NCI-H1417 (cell line): ENCODE results near the gene STARD3.
"Not testable (repeated sequence)": the region's sequence is repeated elsewhere in the genome, so short reads cannot be mapped to it uniquely, and the experiment has no call there.

Experiments
- DNase-seq, 3 experiments: peaks; one replicate each; lab custom pipeline; 2025; lab: John Stamatoyannopoulos, UW

STARD3 gene

DNA sequence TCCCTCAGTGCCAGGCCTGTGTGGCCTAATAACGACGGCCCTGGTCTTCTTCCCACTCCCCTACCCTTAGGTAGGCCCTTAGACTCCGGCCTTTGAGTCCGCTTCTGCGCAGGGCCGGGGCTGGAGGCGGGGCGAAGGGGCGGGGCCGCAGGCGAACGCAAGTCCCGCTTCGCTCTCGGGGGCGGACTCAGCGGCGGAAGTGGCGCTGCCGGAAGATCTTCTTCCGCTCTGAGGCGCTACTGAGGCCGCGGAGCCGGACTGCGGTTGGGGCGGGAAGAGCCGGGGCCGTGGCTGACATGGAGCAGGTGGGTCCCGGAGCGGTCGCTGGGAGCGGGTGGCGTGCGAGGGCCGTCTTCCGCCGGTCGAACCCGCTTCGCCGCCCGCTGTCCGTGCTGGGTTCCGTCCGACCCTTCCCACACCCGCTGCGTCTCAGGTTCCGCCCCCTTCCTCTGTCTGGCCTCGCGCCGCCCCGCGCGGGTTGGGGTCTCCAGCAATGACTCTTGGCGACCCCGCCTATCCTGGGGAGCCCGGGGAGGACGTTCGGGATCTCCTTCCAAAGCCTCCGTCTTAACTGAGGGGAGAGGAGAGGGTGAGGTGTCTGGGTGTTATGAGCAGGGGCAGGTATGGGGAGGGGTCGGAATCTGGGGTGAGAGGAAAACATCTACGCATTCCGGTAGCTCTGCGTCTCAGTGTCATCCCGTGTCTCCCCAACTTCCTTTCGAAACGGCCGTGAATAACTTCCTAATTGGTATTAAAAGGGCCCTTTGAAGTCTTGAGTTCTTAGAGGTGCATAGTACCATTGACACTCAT lies at the start of gene STARD3:
TSS of gene STARD3 (plus strand) at position 218 of the 810 bp plus-strand sequence. CDS start 16,388 bp downstream, outside the sequence.
- DNase-seq = peak; percentile 86 to 89 (median 87)

GRCh38 chr17:39590180-39590579 lies 46.8 kb upstream of the STARD3 start:
- DNase-seq = not testable (repeated sequence)

DNA sequence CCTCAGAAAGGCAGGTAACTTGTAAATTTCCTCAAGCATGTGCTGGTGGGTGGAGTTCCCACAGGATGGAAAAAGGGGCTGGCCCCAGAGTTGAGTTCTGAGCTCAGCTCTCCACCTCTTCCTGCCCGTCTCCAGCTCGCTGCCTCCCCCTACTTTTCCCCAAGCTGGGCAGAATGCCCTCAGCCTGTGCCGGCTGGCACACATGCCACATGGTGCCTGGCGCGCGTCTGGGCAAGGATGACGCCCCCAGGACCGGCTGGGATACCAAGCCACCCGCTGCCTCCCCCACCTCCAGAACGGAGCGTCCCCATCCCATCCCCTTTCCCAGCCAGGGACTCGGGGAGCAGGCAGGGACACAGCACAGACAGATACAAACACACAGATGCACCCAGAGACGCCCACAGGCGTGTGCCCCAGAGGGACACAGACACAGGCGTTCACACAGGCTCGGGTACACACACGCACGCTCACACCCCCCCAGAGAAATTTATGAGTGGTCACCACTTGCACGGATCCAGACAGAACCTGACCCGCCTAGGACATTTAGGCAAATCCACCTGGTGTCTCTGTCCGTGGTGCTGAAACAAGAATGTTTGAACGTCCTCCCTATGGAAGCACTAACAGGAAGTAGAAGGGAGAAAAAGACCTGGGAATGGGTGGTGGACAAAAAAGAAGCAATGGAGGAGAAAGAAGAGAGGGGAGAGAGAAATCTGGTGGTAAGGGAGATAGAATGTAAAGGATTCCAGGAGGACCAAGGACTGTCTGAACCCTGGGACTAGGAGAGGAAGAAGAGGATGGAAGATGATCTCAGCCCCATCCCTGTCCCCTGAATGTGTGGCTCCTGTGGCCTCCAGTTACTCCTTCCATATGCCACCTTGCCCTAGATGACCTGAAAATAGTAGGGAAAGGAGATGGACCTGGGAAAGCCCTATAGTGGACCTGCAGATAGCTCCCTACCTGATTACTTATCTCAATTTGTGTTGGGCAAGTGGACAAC lies 44.7 kb upstream of the STARD3 start:
- peak in 2 of 3 experiments; percentile 20 to 40 for DNase-seq

DNA sequence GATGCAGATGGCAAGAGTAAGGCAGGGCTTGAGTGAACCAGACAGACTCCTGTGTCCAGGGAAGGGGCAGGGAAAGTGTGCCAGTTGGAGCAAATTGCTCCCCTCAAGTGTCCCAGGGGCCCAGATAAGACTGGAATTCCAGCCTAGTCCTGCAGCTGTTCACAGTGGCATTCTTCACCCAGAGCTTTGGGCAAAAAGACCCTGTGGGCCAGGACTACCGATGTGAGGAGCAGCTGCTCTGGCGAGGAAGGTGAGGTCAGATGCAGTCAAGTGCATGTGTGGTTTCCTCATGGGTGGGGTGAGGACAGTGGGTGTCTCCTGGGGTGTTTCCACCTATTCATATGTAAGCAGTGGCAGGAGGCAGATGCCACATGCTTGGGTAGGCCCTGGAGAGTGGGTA lies 43.6 kb upstream of the STARD3 start:
- no peak for DNase-seq

GRCh38 chr17:39595294-39595693 lies 41.6 kb upstream of the STARD3 start:
- no peak for DNase-seq

DNA sequence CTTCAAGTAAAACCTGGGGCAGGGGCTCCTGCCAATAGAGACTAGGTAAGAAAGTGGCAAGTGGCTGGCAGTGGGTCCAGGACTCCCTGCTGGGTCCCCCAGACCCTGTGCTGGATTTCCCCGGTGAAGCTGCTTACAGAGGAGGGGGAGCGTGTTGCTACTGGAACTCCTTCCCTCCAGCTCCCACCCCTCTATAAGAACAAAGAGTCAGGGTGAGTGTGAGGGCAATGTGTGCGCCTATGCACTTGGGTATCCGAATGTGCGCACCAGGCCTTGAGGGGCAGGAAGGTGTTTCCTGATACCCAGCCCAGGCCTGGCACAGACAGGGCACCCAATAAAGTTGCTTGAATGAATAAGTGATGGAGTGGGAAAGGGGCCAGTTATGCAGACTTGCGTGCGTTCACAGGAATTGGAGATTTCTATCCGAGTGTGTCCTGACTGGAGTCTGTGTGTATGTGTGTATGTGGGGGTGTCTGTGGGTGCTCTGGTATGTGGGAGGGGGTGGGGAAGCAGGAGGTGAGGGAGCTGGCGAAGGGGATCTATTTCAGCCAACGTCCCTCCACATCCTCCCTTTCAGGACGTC lies 40.9 kb upstream of the STARD3 start:
- DNase-seq = no peak

- no peak for DNase-seq
These were observed 40.2 kb upstream of the STARD3 start for GRCh38 chr17:39596543-39597267.

DNA sequence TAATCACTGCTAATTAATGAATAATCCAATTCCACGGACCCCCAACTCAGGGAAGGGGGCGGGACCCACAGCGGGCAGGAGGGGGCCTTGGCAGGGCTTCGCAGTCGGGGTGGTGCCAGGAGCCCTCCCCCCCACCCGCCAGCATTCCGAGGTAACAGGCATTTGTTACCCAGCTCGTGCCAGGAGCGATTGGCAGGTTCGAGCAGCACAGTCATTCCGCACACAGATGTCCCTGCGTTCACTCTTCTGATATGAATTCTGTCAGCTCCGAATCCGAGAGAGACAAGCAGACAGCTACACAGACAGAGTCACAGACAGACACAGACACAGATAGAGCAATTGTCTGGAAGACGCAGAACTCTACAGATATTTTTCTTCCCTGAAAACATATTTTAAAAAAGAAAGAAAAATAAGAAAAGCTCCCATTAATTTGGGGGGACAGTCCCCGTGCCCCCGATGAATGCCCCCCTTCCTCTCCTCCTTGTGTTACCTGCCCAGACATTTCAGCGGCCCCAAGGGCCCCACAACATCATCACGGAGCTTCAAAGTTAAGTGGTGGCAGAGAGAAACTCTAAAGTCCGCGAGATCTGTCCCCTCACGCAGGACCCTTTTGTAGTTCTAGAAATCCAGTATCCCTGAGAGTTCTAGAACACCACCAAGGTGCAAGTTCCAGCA lies 39.4 kb upstream of the STARD3 start:
- no peak for DNase-seq

GRCh38 chr17:39598047-39598481 lies 38.9 kb upstream of the STARD3 start:
- DNase-seq = peak in 2 of 3 experiments; percentile 25 to 42

DNA sequence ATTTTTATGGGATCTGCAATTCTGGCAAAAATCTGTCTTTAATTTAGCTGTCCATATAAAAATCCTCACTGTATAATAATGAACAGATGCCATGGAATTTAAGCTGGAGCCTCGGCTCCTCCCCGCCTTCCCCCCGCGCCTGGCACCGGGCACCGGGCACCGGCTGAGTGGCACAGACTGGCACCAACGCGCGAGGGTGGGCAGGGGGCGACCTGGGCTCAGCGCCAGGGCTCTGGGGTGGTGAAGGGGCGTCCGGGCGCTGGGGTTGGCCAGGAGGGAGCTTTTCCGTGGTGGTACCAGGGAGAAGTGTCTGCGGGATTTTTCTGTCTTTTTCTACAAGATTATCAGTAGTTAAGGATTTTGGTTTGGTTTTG lies 38.3 kb upstream of the STARD3 start:
- DNase-seq = no peak

- peak in 2 of 3 experiments; percentile 27 to 47 for DNase-seq
These were observed 37.8 kb upstream of the STARD3 start for GRCh38 chr17:39599004-39599664.

DNA sequence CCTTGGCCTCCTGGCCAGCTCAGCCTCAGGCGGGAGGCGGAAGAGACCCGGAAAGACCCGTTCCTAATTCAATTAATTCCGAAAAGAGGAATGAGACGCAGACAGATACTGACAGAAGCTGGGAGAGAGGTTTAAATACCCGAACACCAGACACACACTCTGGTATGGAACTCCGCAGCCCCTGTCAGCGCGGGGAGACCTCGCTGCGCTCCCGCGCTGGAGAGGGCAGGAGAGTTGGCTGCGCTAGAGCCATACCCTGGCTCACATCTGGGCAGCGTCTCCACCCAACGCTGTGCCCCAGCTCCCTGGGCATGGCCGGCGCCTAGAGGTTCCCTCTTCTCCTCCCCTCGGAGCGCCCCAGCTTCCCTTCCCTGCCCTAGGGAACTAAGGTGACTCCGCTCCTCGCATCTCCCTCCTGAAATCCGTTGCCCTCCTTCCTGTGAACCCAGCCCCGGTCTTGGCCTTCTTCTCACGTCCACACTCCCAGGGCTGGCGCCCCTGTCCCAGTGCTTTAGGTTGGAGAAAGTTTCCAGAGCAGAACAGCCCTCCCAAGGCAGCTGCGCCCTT lies 37.2 kb upstream of the STARD3 start:
- DNase-seq = no peak

DNA sequence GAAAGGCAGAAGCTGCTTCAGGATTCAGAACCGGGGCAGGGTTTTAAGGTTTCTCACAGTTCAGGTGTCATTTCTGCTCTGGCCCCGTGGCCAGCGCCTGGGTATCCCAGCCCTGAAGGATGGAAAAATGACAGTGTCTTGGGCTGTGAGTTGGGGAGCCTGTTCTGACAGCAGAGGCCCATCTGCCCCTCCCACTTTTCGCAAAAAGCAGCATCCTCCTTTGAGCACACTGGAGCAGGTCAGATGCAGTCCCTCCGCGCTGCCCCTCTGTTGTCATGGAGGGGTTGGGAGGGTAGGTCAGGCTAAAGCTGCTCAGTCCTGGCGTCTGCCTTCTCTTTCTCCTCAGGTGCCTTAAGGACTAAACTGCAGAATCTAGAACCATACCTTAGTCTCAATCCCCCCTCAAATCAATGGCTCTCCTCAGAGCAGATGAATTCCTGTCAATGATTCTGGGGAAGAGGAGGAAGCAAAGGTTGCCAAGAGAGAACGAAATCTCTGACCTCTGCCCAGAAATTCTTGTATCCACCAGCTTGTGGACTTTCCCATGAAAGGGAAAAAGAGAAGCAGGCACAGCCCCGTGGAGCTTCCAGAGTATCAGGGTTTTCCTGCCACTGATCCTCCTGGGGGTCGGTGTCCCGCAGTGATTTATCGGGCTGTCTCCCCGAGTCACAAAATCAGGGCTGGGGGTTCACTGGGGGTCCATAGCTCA lies 36.5 kb upstream of the STARD3 start:
- no peak for DNase-seq

DNA sequence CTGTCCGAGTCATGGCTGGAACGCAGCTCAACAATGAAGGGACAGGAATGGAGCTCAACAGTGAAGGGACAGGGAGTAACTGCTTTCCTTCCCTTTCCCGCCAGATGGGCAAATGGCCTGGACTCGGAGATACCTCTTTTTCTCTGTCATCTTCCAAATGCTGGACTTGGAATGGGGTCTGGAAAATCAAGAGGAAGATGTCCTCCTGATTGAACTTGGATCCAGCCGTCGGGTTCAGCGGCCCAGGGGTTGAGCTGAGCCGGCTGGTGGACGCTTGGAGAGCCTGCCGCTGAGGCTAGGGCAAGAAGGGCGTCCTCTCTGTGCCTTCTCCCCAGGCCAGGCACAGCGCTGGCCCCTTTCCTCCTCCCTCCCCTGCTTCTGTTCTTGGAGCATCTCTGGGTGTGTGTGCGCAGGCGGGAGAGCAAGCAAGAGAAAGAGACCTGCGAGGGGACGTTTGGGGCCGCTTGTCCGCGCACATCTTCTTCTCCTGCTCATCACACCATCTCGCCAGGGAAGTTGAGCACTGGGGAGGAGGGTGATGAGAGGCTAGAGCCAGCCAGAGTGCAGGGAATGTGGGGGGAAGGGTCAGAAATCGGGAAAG lies 35.8 kb upstream of the STARD3 start:
- no peak for DNase-seq

DNA sequence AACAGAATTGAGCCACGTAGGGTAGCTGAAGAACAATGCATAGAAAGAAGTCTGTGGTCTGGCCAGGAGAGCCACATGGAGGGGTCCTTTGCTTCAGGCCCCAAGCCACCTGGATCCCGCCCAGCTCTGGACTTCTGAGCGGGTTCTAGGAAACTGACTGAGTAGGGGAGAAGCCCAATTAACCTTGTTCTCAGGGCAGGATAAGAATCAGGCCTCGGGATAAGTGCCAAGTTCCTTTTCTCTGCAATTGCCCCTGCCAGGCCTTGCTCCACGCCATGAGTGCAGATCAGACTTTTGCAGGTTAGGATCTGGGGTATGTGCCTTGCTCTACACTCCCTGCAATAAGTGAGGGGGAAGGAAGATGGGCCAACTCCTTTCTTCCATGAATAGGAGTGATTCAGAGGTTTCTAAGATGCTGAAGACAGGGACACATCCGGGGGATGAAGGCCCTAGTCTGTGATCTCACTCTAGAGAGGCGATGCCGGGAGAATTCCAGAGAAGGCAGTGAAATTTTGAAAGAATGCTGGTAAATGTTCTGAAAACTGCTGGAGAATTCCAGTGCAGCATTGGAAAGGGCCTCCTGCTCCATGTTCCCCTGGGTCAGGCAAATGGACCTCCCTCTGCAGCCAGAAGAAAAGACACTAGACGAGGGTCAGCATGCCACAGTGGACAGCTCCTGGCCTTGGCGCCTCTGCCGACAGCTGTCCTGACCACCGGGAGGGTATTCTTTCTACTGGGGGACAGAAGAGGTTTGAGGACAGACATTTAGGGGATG lies 35.0 kb upstream of the STARD3 start:
- no peak for DNase-seq

- no peak for DNase-seq
These were observed 34.2 kb upstream of the STARD3 start for GRCh38 chr17:39602533-39603303.

DNA sequence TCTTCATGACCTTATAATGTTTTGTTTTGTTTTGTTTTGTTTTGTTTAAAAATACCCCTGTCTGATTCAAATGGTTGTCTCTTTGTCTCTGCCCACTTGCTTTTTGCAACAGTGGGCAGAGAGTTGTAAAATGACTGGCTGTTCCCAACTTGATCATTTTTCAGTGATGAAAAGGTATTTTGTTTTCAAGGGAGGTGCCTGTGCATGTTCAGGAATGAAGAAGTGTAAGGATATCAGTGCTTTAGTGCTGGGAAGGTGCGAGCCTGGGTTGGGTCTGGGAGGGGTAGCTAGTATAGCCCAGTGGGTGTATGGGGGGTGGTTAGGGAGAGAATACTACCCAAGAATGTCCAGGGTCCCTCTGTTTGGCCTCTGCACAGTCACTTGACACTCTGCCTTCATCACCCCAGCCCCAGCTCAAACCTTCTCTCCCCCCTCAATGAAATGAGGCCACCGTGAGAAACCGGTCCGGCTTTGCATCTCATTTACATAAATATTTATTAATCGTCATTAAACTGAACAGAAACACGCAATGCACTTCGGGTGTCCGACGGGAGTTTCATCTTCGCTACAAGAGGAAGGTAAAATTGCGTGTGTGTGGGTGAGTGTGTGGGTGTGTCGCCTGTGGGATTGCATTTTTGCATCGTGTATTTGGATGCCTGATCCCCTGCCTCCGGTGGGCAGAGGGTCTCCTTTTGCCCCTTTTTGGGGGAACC lies 33.5 kb upstream of the STARD3 start:
- no peak for DNase-seq
